Panc1 (cell line): Measurements from ENCODE around the gene BCL11B. TPM values are rescaled to one million over a fixed set of nuclear protein-coding genes. Genes with fewer than 3 reads are reported as not detected.

Experiments
- ATAC-seq: fragments of 200-7000 bp; cut with Tn5 transposase; 2 replicates; pipeline ENCODE4 v1.9.1; 2020; ENCODE audit warnings: mild to moderate bottlenecking, moderate library complexity
- BruUV-seq: library from RNA; stranded (reverse); fragments of 400-500 nt; replicated peaks from 2 replicates; lab custom pipeline; 2021; lab: Mats Ljungman, UMichigan
- CTCF ChIA-PET: fragments of 300-600 bp; sonication (Branson Sonifier 250); formaldehyde crosslinking; loops from one replicate; lab custom pipeline; 2022; ENCODE audit warnings: antibody characterized with exemption; lab: Charles Lee
- POLR2A ChIA-PET: fragments of 300-600 bp; sonication (Branson Sonifier 250); formaldehyde crosslinking; loops from one replicate; lab custom pipeline; 2022; ENCODE audit warnings: antibody characterized with exemption; lab: Charles Lee
- DNase-seq: peaks from one replicate; pipeline ENCODE4 v3.0.0-alpha.2; 2010; ENCODE audit warnings: low read depth, low spot score
- H3K27ac ChIP-seq: 2 replicates; pipeline ENCODE4 v1.5.1; 2011; ENCODE audit warnings: mild to moderate bottlenecking, low read length, inconsistent platforms
- H3K27me3 ChIP-seq: fragments of 200-500 bp; sonication (Bioruptor generic); 2 replicates; pipeline ENCODE4 v1.6.0; 2014; ENCODE audit warnings: low read length, inconsistent platforms; ENCODE audit not compliant: control insufficient read depth, insufficient read depth
- H3K36me3 ChIP-seq: fragments of 200-500 bp; sonication (Bioruptor generic); 2 replicates; pipeline ENCODE4 v1.5.1; 2014; ENCODE audit warnings: inconsistent platforms, mild to moderate bottlenecking, low read length, moderate library complexity; ENCODE audit not compliant: control insufficient read depth, insufficient read depth
- H3K4me1 ChIP-seq: 2 replicates; pipeline ENCODE4 v1.5.1; 2011; ENCODE audit warnings: inconsistent platforms, mild to moderate bottlenecking, low read length, moderate library complexity; ENCODE audit not compliant: control insufficient read depth, insufficient read depth
- H3K4me3 ChIP-seq, 2 experiments: 2 replicates each; pipeline ENCODE4 v1.5.1; 2011 to 2012; ENCODE audit warnings: low read depth in 2 of 2, low read length in 2 of 2, mild to moderate bottlenecking in 2 of 2, inconsistent platforms in 1 of 2, moderate library complexity in 1 of 2
- H3K9me3 ChIP-seq: fragments of 200-500 bp; sonication (Bioruptor generic); 2 replicates; pipeline ENCODE4 v1.5.1; 2014; ENCODE audit warnings: low read depth, mild to moderate bottlenecking, inconsistent platforms, low read length, moderate library complexity; ENCODE audit not compliant: control insufficient read depth, insufficient read depth
- POLR2AphosphoS5 ChIP-seq: IDR thresholded peaks from 2 replicates; pipeline ENCODE4 v1.6.1; 2012; ENCODE audit warnings: mild to moderate bottlenecking, low read depth, low read length, moderate library complexity
- REST ChIP-seq, 2 experiments: IDR thresholded peaks; 2 replicates each; pipeline ENCODE4 v1.6.1; 2011 to 2012; ENCODE audit warnings: low read depth in 2 of 2, control low read depth in 1 of 2, low read length in 1 of 2, mild to moderate bottlenecking in 1 of 2, moderate library complexity in 1 of 2; ENCODE audit not compliant: insufficient read depth in 1 of 2
- SIN3A ChIP-seq: IDR thresholded peaks from 2 replicates; pipeline ENCODE4 v1.6.1; 2012; ENCODE audit warnings: low read depth, mild to moderate bottlenecking, low read length, moderate library complexity, borderline replicate concordance; ENCODE audit not compliant: insufficient read depth
- TCF7L2 ChIP-seq: IDR thresholded peaks from 2 replicates; pipeline ENCODE4 v1.6.1; 2011; ENCODE audit warnings: mild to moderate bottlenecking, low read depth, low read length, inconsistent platforms
- in situ Hi-C: cut with HindIII; loops from 2 replicates; pipeline ENCODE4 v1.10.0; 2016; ENCODE audit warnings: low sequenced_read_pairs, low pct_unique_long_range_greater_than_20kb
- intact Hi-C: fragments of 100-400 bp; cut with micrococcal nuclease; formaldehyde crosslinking; loops from one replicate; pipeline ENCODE4 v1.10.0; 2022; ENCODE audit not compliant: unreplicated experiment
- total RNA-seq: library from RNA; stranded (reverse); gene quantifications from one replicate; pipeline ENCODE4 v1.2.1, GENCODE V29; 2021; ENCODE audit not compliant: unreplicated experiment
- TF ChIP-seq, protein P1 (sequence below): fragments of 450-650 bp; IDR thresholded peaks from 2 replicates; pipeline ENCODE4 v1.5.1; 2017; ENCODE audit warnings: mild to moderate bottlenecking

Gene BCL11B
- total RNA-seq, 1 experiment from 2014 or later = 0.23 TPM

- no peaks in the 10 kb centered on the region for H3K9me3 ChIP-seq
- H3K27me3 ChIP-seq = no peaks in the 10 kb centered on the region; the same call in 1 of the 2 replicates
- TF ChIP-seq REST (IDR thresholded peaks at IDR 0.05; ENCODE audit: insufficient read depth in 1 of 2, low read depth in 2 of 2, low read length in 1 of 2) (no peak), TCF7L2 (no peak), POLR2AphosphoS5 (no peak), SIN3A (no peak)
- TF ChIP-seq, protein P1, sequence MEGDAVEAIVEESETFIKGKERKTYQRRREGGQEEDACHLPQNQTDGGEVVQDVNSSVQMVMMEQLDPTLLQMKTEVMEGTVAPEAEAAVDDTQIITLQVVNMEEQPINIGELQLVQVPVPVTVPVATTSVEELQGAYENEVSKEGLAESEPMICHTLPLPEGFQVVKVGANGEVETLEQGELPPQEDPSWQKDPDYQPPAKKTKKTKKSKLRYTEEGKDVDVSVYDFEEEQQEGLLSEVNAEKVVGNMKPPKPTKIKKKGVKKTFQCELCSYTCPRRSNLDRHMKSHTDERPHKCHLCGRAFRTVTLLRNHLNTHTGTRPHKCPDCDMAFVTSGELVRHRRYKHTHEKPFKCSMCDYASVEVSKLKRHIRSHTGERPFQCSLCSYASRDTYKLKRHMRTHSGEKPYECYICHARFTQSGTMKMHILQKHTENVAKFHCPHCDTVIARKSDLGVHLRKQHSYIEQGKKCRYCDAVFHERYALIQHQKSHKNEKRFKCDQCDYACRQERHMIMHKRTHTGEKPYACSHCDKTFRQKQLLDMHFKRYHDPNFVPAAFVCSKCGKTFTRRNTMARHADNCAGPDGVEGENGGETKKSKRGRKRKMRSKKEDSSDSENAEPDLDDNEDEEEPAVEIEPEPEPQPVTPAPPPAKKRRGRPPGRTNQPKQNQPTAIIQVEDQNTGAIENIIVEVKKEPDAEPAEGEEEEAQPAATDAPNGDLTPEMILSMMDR = no peak
- intact Hi-C loops = no loop called here
- no peak for DNase-seq
- H3K4me3 ChIP-seq = no peak overlapping the region
- H3K4me1 ChIP-seq = no peaks in the 10 kb centered on the region
- in situ Hi-C loops = no loop called here
- no TSS peak for BruUV-seq
- ChIA-PET CTCF (no interaction called here), POLR2A (no interaction called here)
- H3K27ac ChIP-seq = no peak overlapping the region
- H3K36me3 ChIP-seq = no peaks in the 10 kb centered on the region
- no peak for ATAC-seq
Measured at GRCh38 chr14:99252940-99253868, 18.8 kb downstream of the BCL11B start.

DNA sequence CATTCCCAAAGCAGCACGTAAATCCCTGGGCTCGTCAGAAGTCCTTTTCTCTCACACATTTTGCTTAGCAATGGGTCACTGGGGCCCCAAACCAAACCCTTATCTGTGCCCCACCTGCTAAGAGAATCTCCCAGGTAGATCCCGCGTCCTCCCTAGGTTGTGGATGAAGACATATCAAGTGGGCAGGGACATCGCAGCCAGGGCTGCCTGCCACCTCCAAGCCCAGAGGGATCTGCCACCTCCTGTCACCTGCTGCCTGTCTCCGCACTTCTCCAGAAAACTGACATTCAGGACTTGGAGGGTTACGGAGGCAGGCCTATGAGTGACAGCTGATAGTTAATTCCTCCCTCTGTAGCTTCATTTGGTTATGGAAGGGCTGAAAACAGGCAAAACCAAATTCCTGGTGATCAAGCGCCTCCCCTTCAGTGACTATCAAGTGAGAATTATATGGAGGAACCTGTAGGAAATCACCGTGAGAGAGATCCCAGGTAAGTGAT is 19.5 kb downstream of the BCL11B start:
- BruUV-seq = no TSS peak
- TF ChIP-seq, protein P1 = no peak
- no peak for TF ChIP-seq REST (IDR thresholded peaks at IDR 0.05; ENCODE audit: insufficient read depth in 1 of 2, low read depth in 2 of 2, low read length in 1 of 2)
- TF ChIP-seq POLR2AphosphoS5 = no peak
- no peak for TF ChIP-seq SIN3A
- TF ChIP-seq TCF7L2 = no peak
- ATAC-seq = no peak
- H3K36me3 ChIP-seq = no peaks in the 10 kb centered on the region
- no peaks in the 10 kb centered on the region for H3K4me1 ChIP-seq
- ChIA-PET CTCF (no interaction called here), POLR2A (no interaction called here)
- H3K27ac ChIP-seq = no peak overlapping the region
- no peak overlapping the region for H3K4me3 ChIP-seq
- intact Hi-C loops (no loop called here), in situ Hi-C loops (no loop called here)
- no peak for DNase-seq
- H3K27me3 ChIP-seq = no peaks in the 10 kb centered on the region; the same call in 1 of the 2 replicates
- no peaks in the 10 kb centered on the region for H3K9me3 ChIP-seq
